HCT116 (cell line): ENCODE results near the gene ZBTB47.

ENCODE experiments used
- ATF3 ChIP-seq: IDR thresholded peaks from 2 replicates; pipeline ENCODE4 v1.6.1; 2012
- CBX3 ChIP-seq: IDR thresholded peaks from 2 replicates; pipeline ENCODE4 v1.6.1; 2012; ENCODE audit warnings: low read depth
- CTCF ChIP-seq, 3 experiments: fragments of 200-600 bp in 1 of 3; sonication (generic) in 1 of 3; IDR thresholded peaks in 2 of 3; conservative IDR thresholded peaks in 1 of 3; 2 replicates each; pipeline ENCODE4 v1.5.1; 2012 to 2017; ENCODE audit warnings: low read depth in 2 of 3, low read length in 2 of 3, antibody characterized with exemption in 1 of 3, borderline replicate concordance in 1 of 3, control low read depth in 1 of 3, mild to moderate bottlenecking in 1 of 3, mixed read lengths in 1 of 3, mixed run types in 1 of 3, moderate library complexity in 1 of 3; ENCODE audit not compliant: insufficient read depth in 1 of 3
- EGR1 ChIP-seq: IDR thresholded peaks from 2 replicates; pipeline ENCODE4 v1.6.1; 2012; ENCODE audit warnings: low read depth
- ELF1 ChIP-seq: IDR thresholded peaks from 2 replicates; pipeline ENCODE4 v1.6.1; 2012; ENCODE audit warnings: low read depth, borderline replicate concordance
- POLR2A ChIP-seq: IDR thresholded peaks from 2 replicates; pipeline ENCODE4 v1.7.0; 2011; ENCODE audit warnings: borderline replicate concordance; ENCODE audit not compliant: insufficient read depth, insufficient read length; ENCODE audit errors: extremely low read depth
- POLR2AphosphoS5 ChIP-seq: IDR thresholded peaks from 2 replicates; pipeline ENCODE4 v1.6.1; 2011; ENCODE audit warnings: mild to moderate bottlenecking, low read depth, low read length, moderate library complexity
- RAD21 ChIP-seq: IDR thresholded peaks from 2 replicates; pipeline ENCODE4 v1.6.1; 2012; ENCODE audit warnings: low read depth, mild to moderate bottlenecking
- REST ChIP-seq: IDR thresholded peaks from 2 replicates; pipeline ENCODE4 v1.6.1; 2012; ENCODE audit warnings: low read depth
- SIN3A ChIP-seq: IDR thresholded peaks from 2 replicates; pipeline ENCODE4 v1.6.1; 2012; ENCODE audit warnings: low read depth
- TCF7L2 ChIP-seq: IDR thresholded peaks from 2 replicates; pipeline ENCODE4 v1.7.0; 2011; ENCODE audit warnings: borderline replicate concordance, inconsistent platforms; ENCODE audit not compliant: insufficient read depth, insufficient read length; ENCODE audit errors: extremely low read depth
- YY1 ChIP-seq: IDR thresholded peaks from 2 replicates; pipeline ENCODE4 v1.6.1; 2011; ENCODE audit warnings: low read length, low read depth, moderate library complexity, mild to moderate bottlenecking; ENCODE audit not compliant: insufficient replicate concordance; ENCODE audit errors: extremely low read depth
- ZNF274 ChIP-seq: fragments of 200-500 bp; sonication (Bioruptor generic); IDR thresholded peaks from 2 replicates; pipeline ENCODE4 v1.6.1; 2014; ENCODE audit warnings: mild to moderate bottlenecking, low read depth, low read length, inconsistent platforms

GRCh38 chr3:42662813-42663535, 9.5 kb downstream of the ZBTB47 start:
- TF ChIP-seq ZNF274 (no peak), EGR1 (no peak), CTCF (IDR thresholded peaks at IDR 0.05 in 2 of 3, conservative IDR thresholded peaks at IDR 0.05 in 1 of 3; ENCODE audit: borderline replicate concordance in 1 of 3, insufficient read depth in 1 of 3, low read depth in 2 of 3, low read length in 2 of 3) (no peak), REST (no peak), SIN3A (no peak), ELF1 (no peak), ATF3 (no peak), POLR2AphosphoS5 (no peak), POLR2A (no peak), CBX3 (no peak), TCF7L2 (no peak), YY1 (no peak), RAD21 (no peak)
